NB4 (cell line): ENCODE results near the gene HOXB13.

ENCODE experiments used
- MYC ChIP-seq: IDR thresholded peaks from 2 replicates; pipeline ENCODE4 v1.6.1; 2011; ENCODE audit warnings: low read depth, low read length
- POLR2A ChIP-seq: IDR thresholded peaks from 2 replicates; pipeline ENCODE4 v1.6.1; 2011; ENCODE audit warnings: mild to moderate bottlenecking; ENCODE audit not compliant: insufficient read length; ENCODE audit errors: extremely low read depth
- TF ChIP-seq, protein P1 (sequence below): IDR thresholded peaks from one replicate; pipeline ENCODE4 v1.5.1; 2012; ENCODE audit warnings: low read depth, low read length
- TF ChIP-seq, protein P2 (sequence below): IDR thresholded peaks from 2 replicates; pipeline ENCODE4 v1.6.1; 2011; ENCODE audit warnings: low read depth, low read length

DNA sequence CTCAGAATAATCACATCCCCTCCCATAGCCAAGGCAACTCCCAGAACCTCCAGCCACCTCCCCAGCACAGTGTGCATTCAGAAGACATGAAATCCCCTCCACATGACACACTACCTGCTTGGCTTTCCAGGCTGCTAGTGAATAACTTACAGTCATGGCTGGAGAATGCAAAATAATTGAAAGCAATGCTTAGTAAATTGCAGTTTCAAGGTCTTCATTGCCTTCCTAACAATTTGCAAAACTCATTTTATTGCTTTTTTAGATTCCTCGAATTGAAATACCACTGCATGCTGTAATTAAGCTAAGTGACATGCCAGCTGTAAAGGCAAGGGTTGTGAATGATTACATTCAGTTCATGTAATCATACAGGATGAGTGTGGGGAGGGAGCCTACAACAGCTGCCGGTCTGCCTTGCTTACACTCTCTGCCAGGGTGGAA, 29.0 kb upstream of the HOXB13 start:
- TF ChIP-seq, protein P1, sequence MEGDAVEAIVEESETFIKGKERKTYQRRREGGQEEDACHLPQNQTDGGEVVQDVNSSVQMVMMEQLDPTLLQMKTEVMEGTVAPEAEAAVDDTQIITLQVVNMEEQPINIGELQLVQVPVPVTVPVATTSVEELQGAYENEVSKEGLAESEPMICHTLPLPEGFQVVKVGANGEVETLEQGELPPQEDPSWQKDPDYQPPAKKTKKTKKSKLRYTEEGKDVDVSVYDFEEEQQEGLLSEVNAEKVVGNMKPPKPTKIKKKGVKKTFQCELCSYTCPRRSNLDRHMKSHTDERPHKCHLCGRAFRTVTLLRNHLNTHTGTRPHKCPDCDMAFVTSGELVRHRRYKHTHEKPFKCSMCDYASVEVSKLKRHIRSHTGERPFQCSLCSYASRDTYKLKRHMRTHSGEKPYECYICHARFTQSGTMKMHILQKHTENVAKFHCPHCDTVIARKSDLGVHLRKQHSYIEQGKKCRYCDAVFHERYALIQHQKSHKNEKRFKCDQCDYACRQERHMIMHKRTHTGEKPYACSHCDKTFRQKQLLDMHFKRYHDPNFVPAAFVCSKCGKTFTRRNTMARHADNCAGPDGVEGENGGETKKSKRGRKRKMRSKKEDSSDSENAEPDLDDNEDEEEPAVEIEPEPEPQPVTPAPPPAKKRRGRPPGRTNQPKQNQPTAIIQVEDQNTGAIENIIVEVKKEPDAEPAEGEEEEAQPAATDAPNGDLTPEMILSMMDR = no peak
- TF ChIP-seq POLR2A = no peak
- TF ChIP-seq, protein P2, sequence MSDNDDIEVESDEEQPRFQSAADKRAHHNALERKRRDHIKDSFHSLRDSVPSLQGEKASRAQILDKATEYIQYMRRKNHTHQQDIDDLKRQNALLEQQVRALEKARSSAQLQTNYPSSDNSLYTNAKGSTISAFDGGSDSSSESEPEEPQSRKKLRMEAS = no peak
- TF ChIP-seq MYC = no peak
